B cell (primary cell): Measurements from ENCODE around the gene THADA. TPM values are rescaled to one million over a fixed set of nuclear protein-coding genes. Genes with fewer than 3 reads are reported as not detected.

Experiments
- ATAC-seq: fragments of 200-7000 bp; cut with Tn5 transposase; one replicate; pipeline ENCODE4 v1.10.0; 2021; ENCODE audit warnings: low read depth, mild to moderate bottlenecking, moderate number of reproducible peaks, moderate library complexity
- CTCF ChIA-PET: fragments of 350-600 bp; sonication (Branson Sonifier 250); formaldehyde crosslinking; loops from one replicate; lab custom pipeline; 2021; ENCODE audit warnings: antibody characterized with exemption, inconsistent platforms; lab: Charles Lee
- POLR2A ChIA-PET: fragments of 350-600 bp; sonication (Branson Sonifier 250); formaldehyde crosslinking; loops from one replicate; lab custom pipeline; 2021; ENCODE audit warnings: antibody characterized with exemption; lab: Charles Lee
- DNase-seq: peaks from one replicate; pipeline ENCODE4 v3.0.0; 2013
- H2AFZ ChIP-seq: 2 replicates; pipeline ENCODE4 v1.6.1; 2012; ENCODE audit warnings: mild to moderate bottlenecking, low read depth, low read length; ENCODE audit not compliant: insufficient read depth, poor library complexity, severe bottlenecking
- H3K27ac ChIP-seq, 2 donors: 1 replicate in 1 of 2; 2 replicates in 1 of 2; pipeline ENCODE4 v1.5.1; 2012 to 2013; ENCODE audit warnings: low read length in 2 of 2, mild to moderate bottlenecking in 2 of 2, moderate library complexity in 1 of 2
- H3K27me3 ChIP-seq, 4 experiments: fragments of 200-600 bp in 1 of 4; sonication (generic) in 1 of 4; replicated peaks in 1 of 4; 1 replicate in 2 of 4; 2 replicates in 2 of 4; pipeline versions ENCODE4 v1.6.1 to v1.7.0; 2013 to 2016; ENCODE audit warnings: low read length in 3 of 4, mild to moderate bottlenecking in 2 of 4, mixed read lengths in 1 of 4, moderate library complexity in 1 of 4; ENCODE audit not compliant: insufficient read depth in 4 of 4, control insufficient read depth in 3 of 4; ENCODE audit errors: control extremely low read depth in 1 of 4
- H3K36me3 ChIP-seq, 2 experiments: replicated peaks in 1 of 2; 1 replicate in 1 of 2; 2 replicates in 1 of 2; pipeline versions ENCODE4 v1.6.1 to v1.7.1; 2013; ENCODE audit warnings: low read length in 1 of 2; ENCODE audit not compliant: insufficient read depth in 2 of 2, control insufficient read depth in 1 of 2; ENCODE audit errors: control extremely low read depth in 1 of 2, extremely low read depth in 1 of 2
- H3K4me1 ChIP-seq, 2 donors: fragments of 200-600 bp in 1 of 2; sonication (generic) in 1 of 2; 1 replicate in 1 of 2; 2 replicates in 1 of 2; pipeline versions ENCODE4 v1.5.1 to v1.6.1; 2013 to 2017; ENCODE audit warnings: low read length in 2 of 2; ENCODE audit not compliant: control insufficient read depth in 2 of 2, insufficient read depth in 2 of 2
- H3K4me2 ChIP-seq: replicated peaks from 2 replicates; pipeline ENCODE3; 2012; ENCODE audit warnings: mild to moderate bottlenecking, low read depth, low read length; ENCODE audit not compliant: poor library complexity, severe bottlenecking
- H3K4me3 ChIP-seq, 5 experiments: fragments of 200-600 bp in 1 of 5; sonication (generic) in 1 of 5; 1 replicate in 3 of 5; 2 replicates in 2 of 5; pipeline versions ENCODE4 v1.5.1 to v1.7.0; 2011 to 2016; ENCODE audit warnings: low read length in 4 of 5, mild to moderate bottlenecking in 4 of 5, low read depth in 2 of 5, control low read depth in 1 of 5, moderate library complexity in 1 of 5; ENCODE audit not compliant: insufficient read depth in 1 of 5; ENCODE audit errors: control extremely low read depth in 1 of 5, extremely low read depth in 1 of 5
- H3K79me2 ChIP-seq: fragments of 200-600 bp; sonication (generic); one replicate; pipeline ENCODE4 v1.6.0; 2016; ENCODE audit warnings: low read length; ENCODE audit not compliant: control insufficient read depth, insufficient read depth
- H3K9ac ChIP-seq: fragments of 200-600 bp; sonication (generic); 2 replicates; pipeline ENCODE4 v1.6.1; 2017; ENCODE audit warnings: mild to moderate bottlenecking, low read length, moderate library complexity
- H3K9me3 ChIP-seq, 3 donors: one replicate each; pipeline versions ENCODE4 v1.6.1 to v1.7.1; 2013; ENCODE audit warnings: low read length in 2 of 3; ENCODE audit not compliant: control insufficient read depth in 2 of 3, insufficient read depth in 1 of 3; ENCODE audit errors: control extremely low read depth in 1 of 3
- H4K20me1 ChIP-seq: 2 replicates; pipeline ENCODE4 v1.6.0; 2012; ENCODE audit warnings: mild to moderate bottlenecking, low read length; ENCODE audit not compliant: insufficient read depth, control insufficient read depth, poor library complexity, severe bottlenecking
- H3K27ac Mint-ChIP-seq: one replicate; pipeline ENCODE4 v1.8.0; 2021; ENCODE audit warnings: mixed read lengths
- H3K27me3 Mint-ChIP-seq: one replicate; pipeline ENCODE4 v1.8.0; 2021; ENCODE audit warnings: mixed read lengths
- H3K4me1 Mint-ChIP-seq: one replicate; pipeline ENCODE4 v1.8.0; 2021; ENCODE audit warnings: mixed read lengths
- H3K4me3 Mint-ChIP-seq: one replicate; pipeline ENCODE4 v1.8.0; 2021; ENCODE audit warnings: mixed read lengths
- H3K9me3 Mint-ChIP-seq: one replicate; pipeline ENCODE4 v1.8.0; 2022; ENCODE audit warnings: mixed read lengths; ENCODE audit not compliant: insufficient read depth
- EZH2 ChIP-seq: IDR thresholded peaks from 2 replicates; pipeline ENCODE4 v1.6.1; 2012; ENCODE audit warnings: borderline replicate concordance, low read depth, mild to moderate bottlenecking, moderate library complexity, low read length; ENCODE audit not compliant: insufficient read depth, poor library complexity, severe bottlenecking
- WGBS: methylation state at CpG from one replicate; pipeline ENCODE4 v1.1.5; 2013; ENCODE audit warnings: missing lambda C conversion rate; ENCODE audit not compliant: insufficient coverage; 5-methylcytosine and 5-hydroxymethylcytosine counted together
- intact Hi-C: fragments of 100-400 bp; cut with micrococcal nuclease; formaldehyde crosslinking; loops from one replicate; pipeline ENCODE4 v1.10.0; 2022
- polyA plus RNA-seq: library from polyadenylated mRNA; depleted of rRNA; stranded (reverse); fragments of >200 nt; gene quantifications from 2 replicates; pipeline ENCODE4 v1.2.3, GENCODE V29; 2012
- total RNA-seq, 2 donors: library from RNA; stranded (reverse); fragments of 120-200 nt in 1 of 2; gene quantifications; 1 replicate in 1 of 2; 2 replicates in 1 of 2; pipeline versions ENCODE4 v1.2.3 to v1.2.4, GENCODE V29; 2013 to 2022
- TF ChIP-seq, protein P1 (sequence below): fragments of 200-600 bp; IDR thresholded peaks from one replicate; pipeline ENCODE4 v1.8.0; 2022; ENCODE audit warnings: antibody characterized with exemption, mild to moderate bottlenecking

Gene THADA
- total and polyA plus RNA-seq, 2 donors (not counting 1 experiment from before 2014, with no cell fraction given), result 17.6 to 48.5 TPM

DNA sequence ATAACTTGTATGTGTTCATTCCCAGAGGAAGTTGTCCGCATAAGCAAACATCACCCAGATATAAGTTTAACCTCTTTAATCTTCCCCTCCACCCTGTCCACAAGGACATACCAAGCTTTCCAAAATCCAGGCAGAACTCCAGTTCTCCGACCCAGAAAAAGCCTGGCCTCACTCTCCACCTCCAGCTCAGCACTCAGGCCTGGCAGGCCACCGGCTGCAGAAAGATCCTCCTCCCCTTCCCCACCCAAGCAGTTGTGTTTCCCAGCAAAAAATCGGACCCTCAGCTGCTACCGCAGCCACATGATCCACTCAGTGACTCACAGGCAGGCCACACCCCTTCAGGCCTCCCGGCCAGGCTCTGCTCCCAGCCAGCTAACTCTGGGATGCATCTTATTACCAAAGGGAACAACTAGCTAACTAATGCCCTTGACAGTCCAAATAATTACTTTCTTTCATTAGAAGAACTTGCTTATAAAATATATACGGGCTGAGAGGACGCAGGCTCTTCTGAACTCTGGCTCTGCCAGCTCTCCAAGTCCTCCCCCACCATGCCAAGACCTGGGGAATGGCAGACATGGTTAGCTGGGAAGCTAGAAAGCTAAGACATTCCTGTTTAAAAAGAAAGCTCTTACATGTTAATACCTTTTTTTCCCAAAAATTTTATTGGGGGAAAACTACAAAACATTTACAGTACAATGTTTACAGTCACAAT, 373.9 kb downstream of the THADA start:
- H3K9me3 Mint-ChIP-seq, result no peaks in the 10 kb centered on the region
- Histone ChIP-seq H3K9me3 (peaks cover 0 to 5% (median 0%) of the 10 kb centered on the region in 3 donors), H3K27me3 (no peaks in the 10 kb centered on the region), H3K27ac (peak overlapping the region; percentile 87 to 90), H4K20me1 (peaks cover 34% of the 10 kb centered on the region), H3K4me1 (peaks cover 52 to 59% of the 10 kb centered on the region in 2 donors), H3K9ac (peak overlapping the region; percentile 86), H2AFZ (no peak overlapping the region), H3K79me2 (peaks cover 70% of the 10 kb centered on the region), H3K4me2 (peak overlapping the region; percentile 85), H3K36me3 (peaks cover 0 to 30% of the 10 kb centered on the region in 2 experiments), H3K4me3 (peak overlapping the region; percentile 42 to 92 (median 87))
- intact Hi-C loops, result no loop called here
- ChIA-PET CTCF (interaction anchor here (0.7 to 21.8 kb wide), 10 partner anchors 6 to 274 kb away, joined by 3 to 650 read pairs (median 10); partner anchors contain the start of gene ZFP36L2), POLR2A (interaction anchor here (0.6 to 13.4 kb wide), 14 partner anchors 7 to 319 kb away, joined by 3 to 561 read pairs (median 4); no protein-coding TSS in a partner anchor)
- no peaks in the 10 kb centered on the region for H3K27me3 Mint-ChIP-seq
- H3K4me1 Mint-ChIP-seq, result peaks cover 53% of the 10 kb centered on the region
- no peak for ATAC-seq
- peak overlapping the region; percentile 87 for H3K4me3 Mint-ChIP-seq
- 0% methylated on average over 6 of the region's 8 CpGs for WGBS
- TF ChIP-seq EZH2, result no peak
- peak overlapping the region; percentile 94 for H3K27ac Mint-ChIP-seq
- DNase-seq, result no peak

DNA sequence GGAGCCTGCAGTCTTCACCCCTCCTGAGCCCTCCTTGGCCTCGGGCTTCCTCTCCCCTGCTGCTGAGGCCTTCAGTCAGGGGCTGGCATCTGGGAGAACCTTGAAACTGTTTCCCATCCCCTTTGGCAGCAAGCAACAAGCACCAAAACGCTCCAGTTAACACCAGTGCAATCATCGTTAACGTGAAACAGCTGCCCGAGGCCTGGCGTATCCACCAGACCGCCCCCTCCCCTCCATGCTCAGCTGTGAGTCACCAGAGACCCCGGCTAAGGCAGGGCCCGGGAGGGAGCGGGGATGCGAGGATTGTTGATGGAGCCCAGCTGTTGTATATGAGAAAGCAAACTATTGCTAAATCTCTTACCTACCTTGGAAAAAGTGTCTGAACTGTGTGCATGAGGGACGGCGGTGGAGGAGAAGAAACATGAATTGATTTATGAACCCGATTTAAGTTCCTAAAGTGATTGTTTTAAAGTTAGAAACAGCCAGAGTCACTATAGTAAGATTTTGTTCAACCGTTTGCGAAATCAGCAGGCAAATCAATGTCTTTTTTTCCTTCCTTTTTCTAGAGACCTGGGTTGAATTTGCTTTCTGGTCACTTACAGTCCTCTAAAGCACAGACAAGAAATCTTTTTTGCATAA, 374.6 kb downstream of the THADA start:
- Histone ChIP-seq H3K27ac (peak overlapping the region; percentile 87 to 90), H3K4me1 (peaks cover 52 to 59% of the 10 kb centered on the region in 2 donors), H4K20me1 (peaks cover 33% of the 10 kb centered on the region), H3K9me3 (peaks cover 0 to 5% (median 0%) of the 10 kb centered on the region in 3 donors), H3K9ac (peak overlapping the region; percentile 86), H3K4me3 (peak overlapping the region; percentile 42 to 92 (median 87)), H3K4me2 (peak overlapping the region; percentile 85), H2AFZ (no peak overlapping the region), H3K79me2 (peaks cover 67% of the 10 kb centered on the region), H3K36me3 (peaks cover 0 to 30% of the 10 kb centered on the region in 2 experiments), H3K27me3 (no peaks in the 10 kb centered on the region)
- Mint-ChIP-seq H3K4me3 (peak overlapping the region; percentile 87), H3K9me3 (no peaks in the 10 kb centered on the region), H3K27me3 (no peaks in the 10 kb centered on the region), H3K27ac (peak overlapping the region; percentile 94), H3K4me1 (peaks cover 55% of the 10 kb centered on the region)
- ChIA-PET CTCF (interaction anchor here (0.7 to 21.8 kb wide), 12 partner anchors 7 to 274 kb away, joined by 3 to 650 read pairs (median 5); partner anchors contain the start of gene ZFP36L2), POLR2A (interaction anchor here (0.6 to 13.4 kb wide), 16 partner anchors 8 to 270 kb away, joined by 3 to 561 read pairs (median 5); no protein-coding TSS in a partner anchor)
- intact Hi-C loops, result no loop called here
- TF ChIP-seq EZH2, result no peak
- TF ChIP-seq, protein P1, sequence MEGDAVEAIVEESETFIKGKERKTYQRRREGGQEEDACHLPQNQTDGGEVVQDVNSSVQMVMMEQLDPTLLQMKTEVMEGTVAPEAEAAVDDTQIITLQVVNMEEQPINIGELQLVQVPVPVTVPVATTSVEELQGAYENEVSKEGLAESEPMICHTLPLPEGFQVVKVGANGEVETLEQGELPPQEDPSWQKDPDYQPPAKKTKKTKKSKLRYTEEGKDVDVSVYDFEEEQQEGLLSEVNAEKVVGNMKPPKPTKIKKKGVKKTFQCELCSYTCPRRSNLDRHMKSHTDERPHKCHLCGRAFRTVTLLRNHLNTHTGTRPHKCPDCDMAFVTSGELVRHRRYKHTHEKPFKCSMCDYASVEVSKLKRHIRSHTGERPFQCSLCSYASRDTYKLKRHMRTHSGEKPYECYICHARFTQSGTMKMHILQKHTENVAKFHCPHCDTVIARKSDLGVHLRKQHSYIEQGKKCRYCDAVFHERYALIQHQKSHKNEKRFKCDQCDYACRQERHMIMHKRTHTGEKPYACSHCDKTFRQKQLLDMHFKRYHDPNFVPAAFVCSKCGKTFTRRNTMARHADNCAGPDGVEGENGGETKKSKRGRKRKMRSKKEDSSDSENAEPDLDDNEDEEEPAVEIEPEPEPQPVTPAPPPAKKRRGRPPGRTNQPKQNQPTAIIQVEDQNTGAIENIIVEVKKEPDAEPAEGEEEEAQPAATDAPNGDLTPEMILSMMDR, result no peak
- 0% methylated on average over 11 of the region's 16 CpGs for WGBS
- ATAC-seq (no peak), DNase-seq (peak; percentile 52)
